DMS114 treated with DMSO at 0.1 percent for 48 hours (cell line): ENCODE results near the gene AHSG.
A peak's percentile ranks its signal among the peaks of the same experiment; 100 is the strongest.
"Not testable (repeated sequence)": the region's sequence is repeated elsewhere in the genome, so short reads cannot be mapped to it uniquely, and the experiment has no call there.

Source experiments
- DNase-seq: peaks from one replicate; lab custom pipeline; 2025; ENCODE audit not compliant: unreplicated experiment; lab: John Stamatoyannopoulos, UW

Gene AHSG, protein sequence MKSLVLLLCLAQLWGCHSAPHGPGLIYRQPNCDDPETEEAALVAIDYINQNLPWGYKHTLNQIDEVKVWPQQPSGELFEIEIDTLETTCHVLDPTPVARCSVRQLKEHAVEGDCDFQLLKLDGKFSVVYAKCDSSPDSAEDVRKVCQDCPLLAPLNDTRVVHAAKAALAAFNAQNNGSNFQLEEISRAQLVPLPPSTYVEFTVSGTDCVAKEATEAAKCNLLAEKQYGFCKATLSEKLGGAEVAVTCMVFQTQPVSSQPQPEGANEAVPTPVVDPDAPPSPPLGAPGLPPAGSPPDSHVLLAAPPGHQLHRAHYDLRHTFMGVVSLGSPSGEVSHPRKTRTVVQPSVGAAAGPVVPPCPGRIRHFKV

GRCh38 chr3:186612721-186613636, at the start of gene AHSG:
AHSG (plus strand) TSS chr3:186613060; CDS start chr3:186613142, 82 bp downstream.
- no peak for DNase-seq

- no peak for DNase-seq
Measured at GRCh38 chr3:186564586-186564985, 48.3 kb upstream of the AHSG start.

DNA sequence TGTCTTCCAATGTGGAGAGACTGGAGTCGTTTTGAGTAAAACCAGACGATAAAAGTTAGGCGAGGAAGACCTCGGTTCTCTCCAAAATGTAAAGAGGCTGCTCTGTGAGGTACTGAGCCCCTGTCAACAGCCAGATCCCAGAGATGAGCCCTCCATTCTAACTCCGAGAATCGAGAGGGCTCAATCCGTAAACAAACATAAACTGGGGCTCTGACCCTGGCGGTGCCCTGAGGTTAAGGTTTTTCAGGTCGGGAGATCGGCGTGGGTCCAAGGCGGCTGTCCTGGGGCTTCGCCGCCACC, 46.1 kb upstream of the AHSG start:
- no peak for DNase-seq

- DNase-seq = peak; percentile 73
Measured at GRCh38 chr3:186567072-186567921, 45.6 kb upstream of the AHSG start, which contains the start of gene TBCCD1. TBCCD1 (minus strand) TSS chr3:186567339; CDS start chr3:186564329, 3,010 bp downstream.

DNA sequence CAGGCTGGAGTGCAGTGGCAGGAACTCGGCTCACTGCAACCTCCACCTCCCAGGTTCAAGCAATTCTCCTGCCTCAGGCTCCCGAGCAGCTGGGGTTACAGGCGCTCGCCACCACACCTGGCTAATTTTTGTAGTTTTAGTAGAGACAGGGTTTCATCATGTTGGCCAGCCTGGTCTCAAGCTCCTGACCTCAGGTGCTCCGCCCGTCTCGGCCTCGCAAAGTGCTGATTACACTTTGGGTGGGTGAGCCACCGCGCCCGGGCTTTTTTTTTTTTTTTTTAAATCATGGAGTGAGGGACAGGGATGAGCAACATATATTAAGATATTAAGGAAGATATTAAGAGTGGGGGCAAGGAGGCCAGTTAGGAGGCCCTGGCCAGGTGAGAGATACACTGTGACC, 43.5 kb upstream of the AHSG start:
- not testable (repeated sequence) for DNase-seq

GRCh38 chr3:186569779-186570095, 43.1 kb upstream of the AHSG start:
- no peak for DNase-seq

DNA sequence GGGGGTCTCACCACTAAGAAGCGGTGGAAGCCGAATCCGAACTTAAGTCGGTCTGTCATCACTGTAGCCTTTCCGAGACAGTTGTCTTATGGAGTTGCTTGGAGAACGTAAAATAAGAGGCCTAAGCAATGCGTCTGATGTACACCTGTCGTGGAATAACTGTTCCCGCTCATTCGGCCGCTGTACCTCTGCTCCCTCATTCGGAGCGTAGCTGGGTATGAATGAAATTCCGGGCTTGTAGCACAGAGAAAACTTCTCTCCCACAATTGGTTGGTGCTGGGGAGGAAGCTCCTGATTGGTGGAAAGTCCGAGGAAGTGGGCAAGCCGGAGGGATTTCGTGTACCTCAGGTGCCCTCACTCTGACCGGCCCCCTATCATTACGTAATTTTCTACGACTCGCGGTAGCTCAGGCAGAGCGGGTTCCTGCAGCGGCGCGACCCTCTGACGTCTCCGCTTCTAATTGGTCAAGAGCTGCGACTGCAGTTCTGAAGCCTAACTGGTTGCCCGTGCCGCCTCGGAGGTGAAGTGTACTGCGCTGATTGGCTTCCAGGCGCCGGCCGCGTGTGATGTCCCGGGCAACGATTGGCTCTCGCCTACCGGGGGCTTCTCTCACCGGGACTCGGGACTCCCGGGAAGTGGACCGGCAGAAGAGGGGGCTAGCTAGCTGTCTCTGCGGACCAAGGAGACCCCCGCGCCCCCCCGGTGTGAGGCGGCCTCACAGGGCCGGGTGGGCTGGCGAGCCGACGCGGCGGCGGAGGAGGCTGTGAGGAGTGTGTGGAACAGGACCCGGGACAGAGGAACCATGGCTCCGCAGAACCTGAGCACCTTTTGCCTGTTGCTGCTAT, 42.5 kb upstream of the AHSG start, which contains the start of gene DNAJB11:
Gene DNAJB11 (plus strand): TSS at position 625 of the 845 bp plus-strand sequence. CDS start 178 bp downstream, at position 803.
- DNase-seq = peak; percentile 98

GRCh38 chr3:186570941-186571643, 41.8 kb upstream of the AHSG start:
- DNase-seq = no peak

GRCh38 chr3:186571644-186572013, 41.2 kb upstream of the AHSG start:
- DNase-seq = no peak

DNA sequence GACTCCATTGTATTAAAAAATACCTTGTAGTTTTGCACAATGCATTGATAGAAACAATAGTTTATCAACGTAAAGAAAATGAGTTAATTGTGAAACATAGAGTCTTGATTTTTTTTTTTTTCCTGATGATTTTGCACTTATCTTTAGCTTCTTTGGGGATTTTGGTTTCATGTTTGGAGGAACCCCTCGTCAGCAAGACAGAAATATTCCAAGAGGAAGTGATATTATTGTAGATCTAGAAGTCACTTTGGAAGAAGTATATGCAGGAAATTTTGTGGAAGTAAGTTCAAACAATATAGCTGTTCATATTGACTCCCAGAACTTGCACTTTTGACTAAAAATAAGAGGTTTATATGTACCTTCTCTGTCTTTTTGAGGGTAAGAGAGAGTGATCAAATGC, 35.3 kb upstream of the AHSG start:
- no peak for DNase-seq

- DNase-seq = no peak
Measured at GRCh38 chr3:186580785-186581184, 32.1 kb upstream of the AHSG start.

GRCh38 chr3:186582541-186582940, 30.3 kb upstream of the AHSG start:
- no peak for DNase-seq

GRCh38 chr3:186583831-186584230, 29.0 kb upstream of the AHSG start:
- no peak for DNase-seq

DNA sequence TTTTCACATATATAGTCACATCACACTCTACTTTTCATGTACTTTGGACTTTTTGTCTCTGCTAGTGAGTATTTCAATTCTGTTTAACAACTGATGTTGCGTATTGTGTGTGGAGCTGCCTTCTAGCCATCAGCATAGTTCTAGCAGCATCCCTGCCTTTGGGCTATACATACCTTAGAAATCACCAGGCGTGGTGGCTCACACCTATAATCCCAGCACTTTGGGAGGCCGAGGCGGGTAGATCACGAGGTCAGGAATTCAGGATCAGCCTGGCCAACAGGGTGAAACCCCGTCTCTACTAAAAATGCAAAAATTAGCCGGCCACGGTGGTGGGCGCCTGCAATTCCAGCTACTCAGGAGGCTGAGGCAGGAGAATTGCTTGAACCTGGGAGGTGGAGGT, 26.6 kb upstream of the AHSG start:
- DNase-seq = not testable (repeated sequence)

DNA sequence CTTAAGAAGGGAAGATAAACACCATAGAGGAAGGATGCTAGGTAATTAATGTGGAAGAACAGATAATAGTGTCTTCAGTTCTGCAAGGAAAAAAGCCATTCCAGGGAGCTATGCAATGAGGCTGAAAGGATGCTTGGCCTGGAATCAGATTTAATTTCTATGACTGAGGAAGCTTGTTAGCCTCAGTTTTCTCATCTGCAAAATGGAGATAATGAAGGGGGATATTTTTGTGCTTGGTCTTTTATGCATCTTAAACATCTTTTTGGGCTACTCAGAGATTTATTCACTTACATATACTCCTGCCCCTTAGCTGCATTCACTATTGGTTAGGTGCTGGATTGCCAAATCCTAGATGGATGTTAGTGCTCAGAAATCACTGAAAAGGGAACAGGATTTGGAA, 25.7 kb upstream of the AHSG start:
- no peak for DNase-seq

DNA sequence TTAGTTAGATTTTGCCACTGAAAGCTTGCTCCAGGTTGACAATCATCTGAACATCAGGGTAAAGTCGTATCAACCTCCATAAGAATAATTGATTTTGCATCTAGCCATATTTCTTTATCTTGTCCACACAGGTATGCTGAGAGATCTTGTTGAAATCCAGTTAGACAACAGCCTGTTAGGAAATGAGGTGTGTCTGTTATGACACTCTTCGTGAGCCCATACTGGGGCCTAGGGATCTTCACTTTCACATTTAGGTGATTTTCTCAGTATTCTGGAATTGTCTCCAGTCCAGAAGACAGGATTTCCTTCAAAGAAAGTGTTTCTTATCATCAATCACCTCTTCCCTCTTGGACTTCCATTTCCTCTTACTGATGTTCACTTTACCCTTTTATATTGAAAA, 24.2 kb upstream of the AHSG start:
- no peak for DNase-seq

GRCh38 chr3:186589121-186589520, 23.7 kb upstream of the AHSG start:
- no peak for DNase-seq

DNA sequence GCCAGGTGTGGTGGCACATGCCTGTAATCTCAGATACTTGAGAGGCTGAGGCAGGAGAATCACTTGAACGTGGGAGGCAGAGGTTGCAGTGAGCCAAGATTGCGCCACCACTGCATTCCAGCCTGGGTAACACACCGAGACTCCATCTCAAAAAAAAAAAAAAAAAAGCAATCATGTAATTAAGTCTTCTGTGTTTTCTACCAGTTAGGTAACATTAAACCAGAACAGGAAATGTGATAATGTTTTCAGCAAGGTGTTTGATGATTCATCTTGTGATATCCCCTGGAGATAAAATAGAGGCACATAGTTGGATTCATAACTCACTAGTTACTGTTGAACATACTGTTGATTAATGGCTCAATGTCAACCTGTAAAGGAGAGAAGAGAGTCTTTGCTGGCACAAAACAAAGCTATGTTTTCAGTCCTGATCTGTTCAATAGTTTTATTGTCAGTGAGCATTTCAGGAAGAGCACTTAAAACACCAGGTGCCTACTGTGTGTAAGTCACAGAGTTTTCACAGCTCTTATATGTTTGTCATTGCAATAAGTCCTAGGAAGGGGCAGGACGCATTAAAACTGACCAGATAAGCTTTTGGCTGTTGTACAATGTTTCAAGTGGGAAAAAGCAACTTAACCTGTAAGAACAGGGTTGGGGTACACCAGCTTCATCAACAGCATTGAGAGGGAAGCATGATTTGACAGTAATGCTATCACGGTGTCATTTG, 22.8 kb upstream of the AHSG start:
- no peak for DNase-seq
